Measurements from ENCODE around the gene RALGPS1.

RALGPS1 gene

DNA sequence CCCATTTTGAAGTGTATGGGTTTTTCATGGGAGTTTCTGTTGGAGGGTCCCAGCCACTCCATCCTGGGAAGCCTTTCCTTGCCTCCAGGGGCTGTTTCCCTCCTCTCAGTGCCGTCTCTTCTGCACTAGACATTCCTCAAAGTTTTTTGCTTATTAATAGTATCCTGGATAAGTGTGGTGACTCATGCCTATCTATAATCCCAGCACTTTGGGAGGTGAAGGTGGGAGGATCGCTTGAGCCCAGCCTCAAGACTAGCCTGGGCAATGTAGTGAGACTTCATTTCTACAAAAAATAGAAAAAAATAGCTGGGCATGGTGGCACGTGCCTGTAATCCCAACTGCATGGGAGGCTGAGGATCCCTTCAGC is 43.1 kb downstream of the RALGPS1 start:
- no peak for DNase-seq

DNA sequence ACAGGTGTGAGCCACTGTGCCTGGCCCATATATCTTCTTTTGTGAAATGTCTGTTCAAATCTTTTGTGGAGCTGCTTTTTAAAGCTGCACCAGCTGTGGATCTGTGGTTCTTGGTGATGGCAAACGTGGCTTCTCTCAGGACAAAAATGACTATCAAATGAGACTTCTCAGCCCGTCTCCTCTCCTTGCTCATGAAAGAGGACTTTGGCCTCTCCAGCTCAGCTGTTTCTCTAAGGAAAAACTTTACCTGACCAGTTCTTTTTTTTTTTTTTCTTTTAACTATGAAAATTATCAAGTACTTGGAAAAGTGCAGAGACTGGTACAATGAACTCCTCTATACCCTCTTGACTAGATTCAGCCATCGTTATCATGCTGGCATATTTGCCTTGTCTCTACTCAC is 44.8 kb downstream of the RALGPS1 start:
- no peak for DNase-seq

DNA sequence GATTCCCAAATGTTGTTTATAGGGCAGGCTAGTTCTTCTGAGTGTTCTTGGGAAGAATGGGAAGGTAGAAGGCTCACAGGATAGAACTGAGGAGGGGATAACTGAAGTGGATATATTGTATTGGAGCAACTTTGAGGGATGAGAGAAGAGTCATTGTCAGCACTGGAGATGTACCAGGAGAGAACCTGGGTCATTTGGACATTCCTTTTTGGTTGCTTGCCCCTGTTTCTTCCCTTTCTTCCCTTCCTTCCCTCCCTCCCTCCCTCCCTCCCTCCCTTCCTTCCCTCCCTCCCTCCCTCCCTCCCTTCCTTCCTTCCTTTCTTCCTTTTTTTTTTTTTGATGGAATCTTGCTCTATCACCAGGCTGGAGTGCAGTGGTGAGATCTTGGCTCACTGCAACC is 45.3 kb downstream of the RALGPS1 start:
- no peak for DNase-seq

DNA sequence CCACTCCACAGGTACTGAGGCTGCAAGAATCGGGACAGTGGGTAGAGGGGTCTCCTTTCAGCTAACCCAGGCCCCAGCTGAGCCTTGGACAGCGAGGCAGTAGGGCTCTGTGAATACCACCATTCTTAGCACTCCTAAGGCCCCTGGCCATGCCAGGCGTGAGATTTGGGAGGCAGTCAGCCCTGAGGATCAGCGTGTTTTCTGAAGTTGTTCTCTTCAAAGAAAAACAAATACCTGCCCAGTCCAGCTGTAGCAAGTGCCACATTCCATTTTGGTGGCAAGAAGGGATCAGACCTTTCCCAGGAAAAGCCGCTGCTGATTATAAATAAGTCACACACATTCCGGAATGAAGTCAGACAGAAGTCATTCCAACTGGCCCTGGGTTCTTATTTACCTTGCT is 47.8 kb downstream of the RALGPS1 start:
- no peak for DNase-seq

DNA sequence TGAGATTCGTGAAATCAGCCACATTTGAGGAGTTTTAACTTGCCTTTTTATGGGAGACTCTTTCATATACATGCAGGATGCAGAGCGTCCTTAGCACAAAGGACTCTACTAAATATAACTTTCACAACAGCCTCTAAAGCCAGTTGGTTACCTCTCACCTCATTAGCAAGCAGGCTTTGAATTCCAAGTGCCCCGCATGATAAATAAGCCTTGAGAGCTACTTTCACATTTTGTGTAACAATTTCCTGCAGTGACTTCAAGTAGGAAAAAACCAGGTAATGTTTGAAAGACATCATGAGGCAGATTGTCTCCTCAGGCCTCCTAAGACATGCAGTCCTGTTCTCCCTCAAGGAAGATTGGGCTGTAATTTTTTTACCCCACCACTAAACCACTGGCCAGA is 50.5 kb downstream of the RALGPS1 start:
- no peak for DNase-seq

DNA sequence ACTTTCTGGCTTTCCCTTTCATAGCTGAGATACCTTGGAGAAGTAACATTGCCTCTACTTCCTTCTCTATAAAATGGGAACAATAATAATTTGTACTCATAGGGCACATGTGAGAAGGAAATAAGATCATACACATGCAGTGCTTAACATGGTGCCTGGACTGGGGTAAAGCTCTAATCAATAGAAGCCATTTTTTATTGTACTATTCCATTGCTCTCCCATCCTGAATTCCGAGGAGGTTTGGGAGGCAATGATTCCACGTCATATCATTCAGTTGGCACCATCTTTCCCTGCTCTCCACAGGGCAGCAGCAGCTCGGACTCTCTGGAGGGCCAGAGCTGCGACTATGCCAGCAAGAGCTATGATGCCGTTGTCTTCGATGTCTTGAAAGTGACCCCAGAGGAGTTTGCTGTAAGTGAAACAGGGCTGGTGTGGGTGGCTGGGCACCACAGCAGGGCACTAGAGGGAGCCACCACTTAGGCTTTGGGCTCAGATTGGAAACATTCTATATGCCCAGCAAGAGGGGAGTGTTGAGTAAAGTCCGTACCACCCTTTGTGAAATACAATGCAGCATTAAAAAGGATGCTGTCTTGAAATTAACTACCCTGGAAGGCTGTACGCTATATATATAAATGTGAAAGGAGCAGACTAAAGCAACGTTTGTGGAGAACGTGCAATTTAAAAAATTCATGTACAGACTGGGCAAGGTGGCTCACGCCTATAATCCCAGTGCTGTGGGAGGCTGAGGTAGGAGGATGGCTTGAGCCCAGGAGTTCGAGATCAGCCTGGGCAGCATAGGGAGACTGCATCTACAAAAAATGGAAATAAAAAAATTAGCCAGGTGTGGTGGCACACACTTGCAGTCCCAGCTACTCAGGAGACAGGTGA is 51.2 kb downstream of the RALGPS1 start:
- DNase-seq = peak; percentile 52

DNA sequence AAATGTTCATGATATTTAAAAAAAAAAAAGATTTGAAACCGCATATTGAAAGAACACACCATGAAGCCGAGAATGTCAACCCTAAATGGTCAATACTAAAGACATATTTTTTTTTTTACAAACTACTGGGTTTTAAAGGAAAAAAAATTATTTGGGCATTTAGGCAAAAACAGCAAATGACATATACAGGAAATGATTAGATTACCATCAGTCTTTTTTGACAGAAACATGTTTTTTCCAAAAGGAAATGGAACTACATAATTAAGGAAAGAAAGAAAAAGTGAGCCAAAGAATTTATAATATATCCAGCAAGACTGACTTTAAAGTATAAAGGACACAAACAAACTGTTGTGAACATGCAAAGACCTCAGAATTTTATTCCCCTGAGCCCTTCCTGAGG is 56.7 kb downstream of the RALGPS1 start:
- DNase-seq = no peak

DNA sequence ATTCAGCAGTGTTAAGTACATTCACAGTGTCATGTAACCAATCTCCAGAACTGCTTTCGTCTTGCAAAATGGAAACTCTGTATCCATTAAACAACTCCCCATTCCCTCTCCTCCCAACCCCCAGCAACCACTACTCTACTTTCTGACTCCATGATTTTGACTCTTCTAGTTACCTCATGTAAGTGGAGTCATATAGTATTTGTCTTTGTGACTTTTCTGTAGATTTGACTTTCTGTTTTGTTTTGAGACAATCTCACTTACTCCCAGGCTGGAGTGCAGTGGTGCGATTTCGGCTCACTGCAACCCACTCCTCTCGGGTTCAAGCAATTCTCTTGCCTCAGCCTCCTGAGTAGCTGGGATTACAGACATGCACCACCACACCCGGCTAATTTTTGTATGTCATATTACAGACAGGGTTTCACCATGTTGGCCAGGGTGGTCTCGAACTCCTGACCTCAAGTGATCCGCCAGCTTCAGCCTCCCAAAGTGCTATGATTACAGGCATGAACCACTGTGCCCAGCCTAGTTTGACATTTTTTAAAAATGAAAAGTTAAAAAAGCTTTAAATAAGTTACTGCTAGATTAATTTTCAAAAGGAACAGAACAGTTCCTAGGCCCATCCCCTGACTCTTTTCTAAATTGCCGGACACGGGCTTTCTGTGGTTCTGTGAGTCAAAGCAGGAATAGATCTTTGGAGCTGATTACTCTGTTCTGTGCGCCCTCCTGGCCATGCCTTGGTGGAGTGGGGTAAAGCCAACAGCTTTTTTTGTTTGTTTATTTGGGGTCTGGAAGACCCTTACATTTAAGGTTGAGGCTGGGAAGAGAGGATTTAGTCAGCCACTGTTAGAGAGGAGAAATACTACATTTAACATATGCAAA is 59.3 kb downstream of the RALGPS1 start:
- no peak for DNase-seq

DNA sequence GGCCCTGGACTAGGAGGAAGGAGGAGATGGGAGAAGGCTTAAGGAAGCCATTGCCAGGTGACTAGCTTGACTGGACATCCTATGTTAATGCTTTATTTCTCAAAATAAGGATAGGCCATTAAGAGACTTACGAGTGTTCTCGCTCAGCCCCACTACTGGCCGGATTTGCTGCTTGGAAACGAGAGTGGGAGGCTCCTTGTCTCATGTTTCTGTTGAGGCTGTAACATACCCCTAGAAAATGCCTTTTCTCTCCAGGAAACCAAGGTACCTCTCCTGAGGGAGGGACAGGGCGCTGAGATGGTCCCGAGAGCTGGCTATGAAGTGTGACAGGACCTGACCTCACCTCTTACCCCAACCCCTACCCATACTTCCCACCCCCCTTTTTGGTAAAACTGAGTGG is 60.0 kb downstream of the RALGPS1 start:
- DNase-seq = peak; percentile 47

DNA sequence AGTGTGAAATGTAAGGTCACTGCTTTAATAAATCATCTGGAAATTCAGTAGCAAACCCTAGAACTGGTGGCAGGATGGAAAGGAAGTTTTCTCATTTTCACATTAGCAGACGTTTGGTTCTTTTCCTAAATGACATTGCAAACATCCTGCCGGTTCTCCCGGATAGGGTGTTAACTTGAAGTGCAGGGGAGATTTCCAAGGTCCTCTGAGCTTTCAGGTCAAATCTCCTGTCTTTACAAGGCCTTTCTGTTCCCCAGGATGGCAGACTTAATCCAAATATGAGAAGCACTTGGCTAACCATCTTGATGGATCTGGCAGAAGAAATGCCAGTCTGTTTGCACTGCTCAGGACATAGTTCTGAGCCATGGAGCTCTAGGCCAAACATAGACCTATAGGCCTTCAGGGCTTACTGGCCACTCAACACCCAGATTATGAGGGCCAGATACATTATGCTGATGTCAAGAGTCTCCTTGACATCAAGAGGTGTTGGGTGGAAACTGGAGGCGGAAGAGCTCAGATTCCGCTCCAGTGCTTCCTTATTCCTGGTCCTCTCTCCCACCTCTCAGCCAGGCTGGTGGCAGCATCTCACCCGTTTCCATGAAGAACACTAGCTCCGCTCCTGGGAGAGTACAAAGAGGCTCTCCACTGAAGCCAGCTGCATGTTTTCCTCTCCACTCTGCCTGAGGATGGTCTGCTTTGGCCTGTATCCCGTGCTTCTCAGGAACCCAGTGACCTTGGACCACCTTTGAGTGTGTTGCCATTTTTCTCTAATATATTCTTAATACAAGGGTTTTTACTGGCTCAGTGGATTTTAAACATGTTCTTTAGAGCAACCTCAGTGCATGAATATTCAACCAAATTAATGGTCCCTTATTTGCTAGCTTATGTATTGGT is 61.0 kb downstream of the RALGPS1 start:
- DNase-seq = no peak

DNA sequence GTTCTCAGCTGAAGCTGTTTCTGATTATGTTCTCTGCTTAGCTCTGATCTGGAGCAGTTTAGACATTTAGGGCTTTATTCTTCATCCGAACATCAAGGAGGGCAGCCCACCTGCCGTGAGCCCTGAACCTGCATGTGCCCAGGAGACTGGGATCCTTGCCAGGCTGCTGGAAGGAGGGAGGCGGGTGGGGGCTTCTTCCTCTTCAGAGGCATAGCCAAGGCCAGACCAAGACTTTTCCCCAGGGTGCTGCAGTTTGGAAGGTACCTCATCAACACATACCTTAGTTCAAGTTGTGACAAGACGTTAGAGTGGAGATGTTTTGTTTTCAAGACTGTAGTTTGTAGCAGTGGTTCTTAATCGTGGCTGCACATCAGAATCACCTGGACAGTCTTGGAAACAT is 64.9 kb downstream of the RALGPS1 start:
- no peak for DNase-seq

DNA sequence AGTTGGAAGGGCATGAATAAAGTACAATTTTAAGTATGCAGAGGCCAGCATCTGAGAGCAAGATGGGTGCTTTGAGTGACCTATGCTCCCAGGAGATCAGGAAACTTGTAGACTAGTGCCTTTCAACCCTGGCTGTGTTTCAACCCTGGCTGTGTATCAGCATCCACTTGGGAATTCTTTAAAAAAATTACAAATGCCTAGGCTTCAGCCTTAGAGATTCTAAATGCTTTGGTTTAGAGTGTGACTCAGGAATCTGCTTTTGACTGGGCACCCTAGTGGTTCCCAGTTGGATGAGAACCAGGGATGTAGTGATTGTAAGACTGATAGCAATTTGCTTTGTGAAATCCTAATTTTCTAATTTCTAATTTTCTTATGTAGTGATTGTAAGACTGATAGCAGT is 65.6 kb downstream of the RALGPS1 start:
- no peak for DNase-seq

DNA sequence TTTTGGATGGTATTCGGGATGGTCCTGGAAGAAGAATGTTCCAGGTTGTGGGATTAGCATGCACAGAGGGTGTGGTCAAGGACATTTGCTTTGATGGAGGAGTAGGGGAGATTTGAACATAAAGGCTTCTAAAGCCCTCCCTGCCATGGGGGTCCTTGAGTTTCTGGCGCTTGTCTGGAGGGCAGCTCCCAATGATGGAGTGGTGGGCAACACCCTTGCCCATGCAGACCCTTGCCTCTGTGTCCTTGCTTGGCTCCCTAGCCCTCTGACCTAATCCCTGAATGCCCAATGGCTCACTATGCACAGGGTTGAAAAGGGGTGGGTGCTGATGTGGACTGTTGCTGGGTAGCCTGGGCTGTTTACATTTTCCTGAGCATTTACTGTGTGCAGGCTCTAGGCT is 66.6 kb downstream of the RALGPS1 start:
- no peak for DNase-seq

DNA sequence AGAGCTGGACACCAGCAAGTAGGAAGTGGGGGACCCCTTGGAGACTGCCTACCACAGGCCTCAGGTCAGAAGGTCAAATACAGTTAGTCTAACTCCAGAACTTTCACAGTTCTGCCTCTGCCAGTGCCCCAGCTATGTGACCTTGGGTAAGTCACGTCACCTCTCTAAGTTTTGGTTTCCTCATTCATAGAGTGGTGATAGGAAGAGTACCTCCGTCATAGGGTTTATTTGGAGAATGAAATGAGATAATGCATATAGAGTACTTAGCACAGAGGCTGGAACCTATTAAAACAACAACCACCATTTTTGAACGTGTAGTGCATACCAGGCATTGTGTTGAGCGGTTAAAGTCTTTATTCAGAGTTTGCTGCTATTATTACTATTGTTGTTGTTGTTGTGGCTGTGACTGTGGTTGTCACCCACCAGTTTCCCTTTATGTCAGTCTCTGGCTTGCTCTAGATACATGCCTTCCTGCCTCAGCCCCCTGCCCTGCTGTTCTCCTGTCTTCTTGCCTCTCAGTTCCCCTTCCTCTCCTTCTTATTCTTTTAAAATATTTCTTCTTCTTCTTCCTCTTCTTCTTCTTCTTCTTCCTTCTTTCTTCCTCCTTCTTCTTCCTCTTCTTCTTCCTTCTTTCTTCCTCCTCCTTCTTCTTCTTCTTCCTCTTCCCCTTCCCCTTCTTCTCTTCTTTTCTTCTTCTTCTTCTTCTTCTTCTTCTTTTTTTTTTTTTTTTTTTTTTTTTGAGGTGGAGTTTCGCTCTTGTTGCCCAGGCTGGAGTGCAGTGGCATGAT is 67.8 kb downstream of the RALGPS1 start:
- no peak for DNase-seq

DNA sequence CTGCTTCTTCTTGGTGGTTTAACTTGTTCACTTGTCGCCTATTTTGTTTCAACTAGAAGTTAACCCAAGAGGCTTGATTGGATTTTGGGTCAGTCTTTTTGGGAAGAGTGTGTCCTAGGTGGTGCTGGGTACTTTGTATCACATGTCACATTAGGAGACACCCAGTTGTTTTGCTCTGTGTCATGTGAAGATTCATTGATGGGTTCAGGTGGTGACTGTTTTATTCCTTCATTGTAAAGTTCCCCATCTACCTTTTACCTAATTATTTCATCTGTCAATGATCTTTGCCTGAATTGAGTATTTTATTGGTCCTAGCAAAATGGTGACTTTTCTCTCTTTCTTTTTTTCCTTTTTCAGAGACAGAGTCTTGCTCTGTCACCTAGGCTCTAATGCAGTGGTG is 69.2 kb downstream of the RALGPS1 start:
- DNase-seq = no peak

DNA sequence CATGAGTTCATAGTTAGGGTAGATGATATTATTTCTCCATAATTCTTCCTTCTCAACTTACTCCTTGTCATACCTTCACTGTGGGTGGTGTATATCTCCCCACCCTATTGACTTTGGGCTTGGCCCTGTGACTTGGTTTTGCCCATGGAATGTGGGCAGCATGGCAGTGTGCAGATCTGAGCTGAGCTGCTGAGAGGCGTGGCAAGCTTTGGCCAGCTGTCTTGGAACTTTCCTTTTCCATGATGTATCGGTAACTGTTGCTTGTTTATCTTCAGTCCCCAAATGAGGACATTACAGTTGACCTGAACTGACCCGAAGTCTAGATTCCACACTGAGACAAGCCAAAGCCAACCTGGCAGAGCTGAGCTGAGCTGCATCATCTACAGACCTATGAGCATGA is 70.4 kb downstream of the RALGPS1 start:
- peak; percentile 36 for DNase-seq

DNA sequence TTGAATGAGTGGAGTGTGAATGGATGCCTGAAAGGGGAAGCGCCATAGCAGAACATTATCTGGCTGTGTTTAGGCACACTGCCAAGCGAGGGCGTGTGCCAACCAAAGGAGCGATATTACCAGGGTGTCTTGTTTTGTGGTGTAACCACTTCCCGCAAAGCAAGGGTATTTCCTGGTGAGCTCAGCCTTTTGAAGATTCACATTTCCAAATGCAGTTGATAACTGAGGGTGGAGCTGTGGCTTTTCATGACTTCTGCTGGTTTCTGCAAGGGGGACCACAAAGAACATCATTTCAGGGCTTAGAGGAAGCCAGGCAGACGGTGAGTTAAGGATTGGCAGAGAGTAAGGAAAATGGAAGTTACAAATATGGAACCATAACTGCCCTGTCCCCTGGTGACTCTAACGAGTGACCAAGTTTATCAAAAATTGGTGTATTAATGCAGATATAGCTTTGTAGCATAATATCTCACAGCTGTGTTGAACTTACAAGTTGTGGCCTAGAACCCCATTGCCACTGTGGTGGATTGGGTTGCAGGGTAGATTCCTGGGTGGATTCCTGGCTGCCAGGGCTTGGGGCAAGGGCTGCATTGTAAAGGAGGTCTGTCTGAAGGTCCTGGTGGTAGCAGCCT is 71.4 kb downstream of the RALGPS1 start:
- peak; percentile 67 for DNase-seq

DNA sequence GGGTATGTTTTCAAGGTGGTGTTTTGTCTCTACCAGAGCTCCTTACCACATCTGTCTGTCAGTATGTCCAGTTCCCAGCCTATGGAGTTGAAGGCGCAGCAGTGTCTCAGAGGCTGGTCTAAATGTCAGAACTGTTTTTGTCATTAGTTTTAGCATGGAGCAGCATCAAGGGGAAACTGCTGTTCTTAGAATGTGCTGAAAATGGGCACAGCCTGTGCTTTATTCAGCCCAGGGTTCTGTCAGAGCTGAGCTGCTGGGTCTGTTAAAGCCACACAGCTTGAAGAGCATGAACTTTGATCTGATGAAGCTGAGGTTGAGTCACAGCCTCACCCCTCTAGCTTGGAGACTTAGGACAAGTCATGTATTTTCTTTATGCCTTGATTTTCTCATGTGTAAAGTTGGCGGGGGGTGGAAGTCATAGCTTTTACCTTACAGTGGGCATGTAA is 71.9 kb downstream of the RALGPS1 start:
- no peak for DNase-seq

DNA sequence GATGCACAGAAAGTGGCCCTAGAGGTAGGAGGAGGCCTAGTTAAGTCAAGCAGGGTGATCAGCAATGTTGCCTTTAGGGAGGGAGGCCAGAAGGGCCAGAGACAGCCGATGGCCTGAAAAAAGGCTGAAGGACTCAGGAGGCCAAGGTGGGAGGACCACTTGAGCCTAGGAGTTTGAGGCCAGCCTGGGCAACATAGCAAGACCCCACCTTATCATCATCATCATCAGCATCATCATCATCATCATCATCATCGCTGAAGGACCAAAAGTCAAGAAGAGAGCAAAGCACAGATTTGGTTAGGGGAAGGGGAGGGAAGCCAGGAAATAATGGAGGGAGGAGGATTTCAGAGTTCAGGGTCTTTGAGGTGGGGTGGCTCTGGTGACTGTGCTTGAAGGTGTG is 74.3 kb downstream of the RALGPS1 start:
- no peak for DNase-seq

DNA sequence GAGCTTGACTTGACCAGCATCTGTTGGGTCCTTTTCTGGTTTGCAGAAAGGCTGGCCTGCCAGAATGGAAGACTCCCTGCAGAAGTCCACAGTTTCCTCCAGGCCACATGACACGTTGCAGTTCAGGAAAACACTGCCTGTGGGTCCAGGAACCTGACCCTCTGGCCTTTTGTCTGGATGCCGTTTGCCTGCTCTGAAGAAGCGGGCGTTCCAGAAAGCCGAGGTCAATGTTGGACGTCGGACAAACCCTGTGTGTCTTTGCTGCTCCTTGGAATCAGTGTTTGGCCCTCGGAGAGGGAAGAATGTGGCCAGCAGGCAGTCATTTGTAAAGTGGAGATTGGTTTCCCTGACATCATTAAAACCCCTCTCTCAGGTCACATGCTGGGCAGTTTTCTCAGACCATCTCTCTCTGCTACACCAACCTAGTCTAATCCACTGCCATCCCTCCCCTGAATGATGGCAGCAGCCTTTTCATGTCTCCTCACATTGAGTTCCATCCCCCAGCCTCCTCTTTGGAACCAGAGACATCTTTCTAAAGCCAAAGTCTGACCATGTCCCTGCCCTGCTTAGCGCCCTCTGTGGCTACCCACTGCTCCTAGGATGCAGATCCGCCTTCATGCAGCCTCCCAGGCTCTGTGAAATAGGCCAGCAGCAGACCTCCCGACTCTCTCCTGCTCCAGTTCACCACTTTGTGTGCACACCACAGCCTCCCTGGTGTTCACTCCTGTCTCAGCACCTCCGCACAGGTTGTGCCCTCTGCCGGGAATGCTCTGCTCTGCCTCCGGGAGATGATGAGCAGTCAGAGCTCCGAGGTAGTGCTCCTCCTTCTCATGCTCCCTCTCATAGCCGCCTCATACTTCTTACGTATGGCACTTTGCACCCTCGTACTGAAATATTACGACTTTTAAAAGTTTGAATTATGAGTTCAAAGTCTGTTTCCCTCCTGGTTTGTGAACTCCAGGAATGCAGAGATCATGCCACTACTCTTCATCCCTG is 75.6 kb downstream of the RALGPS1 start:
- peak; percentile 82 for DNase-seq

Data from femur (tissue), 1 donor.